ENCODE results near the gene SCMH1. TPM values are rescaled to one million over a fixed set of nuclear protein-coding genes. Genes with fewer than 3 reads are reported as not detected.
A peak's percentile ranks its signal among the peaks of the same experiment; 100 is the strongest.

Gene SCMH1
- total and polyA plus RNA-seq, 2 of the 4 experiments (the other 2 are of a cell fraction) = 9.0 to 19.4 TPM

- Histone ChIP-seq H3K18ac (ENCODE audit: low read depth, low read length) (no peak overlapping the region), H2BK15ac (ENCODE audit: low read depth, low read length) (no peak overlapping the region), H4K5ac (ENCODE audit: low read depth, low read length) (no peak overlapping the region), H3K79me1 (ENCODE audit: low read depth in 1 of 2, low read length in 2 of 2) (peaks cover 21 to 60% of the 10 kb centered on the region in 2 experiments), H2BK5ac (ENCODE audit: low read depth, low read length, poor library complexity, severe bottlenecking) (no peak overlapping the region), H3K4me3 (ENCODE audit: insufficient read depth, low read depth, low read length) (no peak overlapping the region), H3K36me3 (ENCODE audit: control insufficient read depth, insufficient read depth, low read length) (no peaks in the 10 kb centered on the region), H3K14ac (replicated peaks; ENCODE audit: low read depth, low read length) (no peak overlapping the region), H2AK9ac (replicated peaks; ENCODE audit: low read depth, low read length, poor library complexity) (no peak overlapping the region), H3K27ac (ENCODE audit: insufficient read depth, low read length) (no peak overlapping the region), H3K4ac (ENCODE audit: low read depth, low read length) (no peak overlapping the region), H4K20me1 (ENCODE audit: insufficient read depth, low read length) (peaks cover 11% of the 10 kb centered on the region; the same call in 1 of the 2 replicates), H4K8ac (ENCODE audit: low read depth in 2 of 2, low read length in 2 of 2) (no peak overlapping the region), H3K9me3 (ENCODE audit: control insufficient read depth, insufficient read depth, low read length) (no peaks in the 10 kb centered on the region), H2AFZ (replicated peaks; ENCODE audit: low read length, poor library complexity) (no peak overlapping the region), H3K4me1 (ENCODE audit: control insufficient read depth, insufficient read depth, low read length) (peaks cover 7% of the 10 kb centered on the region), H2AK5ac (ENCODE audit: low read depth, low read length) (no peak overlapping the region), H4K91ac (ENCODE audit: insufficient read depth, low read depth, low read length) (no peak overlapping the region), H3K56ac (ENCODE audit: extremely low read depth, insufficient read depth, low read length) (no peak overlapping the region), H3K9me1 (ENCODE audit: insufficient read depth, low read length) (peaks cover 14% of the 10 kb centered on the region), H2BK120ac (ENCODE audit: low read depth, low read length) (no peak overlapping the region), H3K9ac (ENCODE audit: low read depth, low read length) (no peak overlapping the region), H3K23ac (ENCODE audit: low read depth, low read length) (no peak overlapping the region), H3K27me3 (ENCODE audit: control insufficient read depth, insufficient read depth, low read length) (no peaks in the 10 kb centered on the region), H3K4me2 (ENCODE audit: low read depth, low read length) (no peak overlapping the region), H2BK20ac (ENCODE audit: low read depth, low read length) (no peak overlapping the region)
- ChIA-PET POLR2A (ENCODE audit: unreplicated experiment) (no interaction called here), CTCF (interaction anchor here (0.6 kb wide), 1 partner anchor 83 kb away, joined by 3 read pairs; no protein-coding TSS in a partner anchor)
- no peak for ATAC-seq (ENCODE audit: low read depth)
- dilution Hi-C loops (cut with HindIII; ENCODE audit: low sequenced_read_pairs, unreplicated experiment) (no loop called here), in situ Hi-C loops (cut with MboI; ENCODE audit: low sequenced_read_pairs) (no loop called here), intact Hi-C loops (cut with micrococcal nuclease) (loop anchor here (5.0 kb wide), 1 partner anchor 196 kb away; no protein-coding TSS in a partner anchor)
- no TSS peak for BruUV-seq (replicated peaks)
- 63% methylated on average over 5 of the region's 5 CpGs; no CpG with 5 or more reads in 1 of the 2 experiments for whole genome bisulfite sequencing, 2 experiments (ENCODE audit: extremely low coverage in 2 of 2, insufficient read length in 1 of 2)
- DNase-seq = peak; percentile 35
- TF ChIP-seq FOS (IDR thresholded peaks at IDR 0.05; ENCODE audit: low read depth, low read length) (peak; percentile 20; the same call in 1 of the 2 replicates), SMC3 (IDR thresholded peaks at IDR 0.05; ENCODE audit: low read depth, low read length) (no peak)
Observed at GRCh38 chr1:41238311-41238988, 3.7 kb downstream of the SCMH1 start.

Measured in IMR-90 (cell line).